Endothelial cell of umbilical vein (primary cell): Measurements from ENCODE around the gene EBPL. TPM values are rescaled to one million over a fixed set of nuclear protein-coding genes. Genes with fewer than 3 reads are reported as not detected.

Experiments used
- BruUV-seq: library from RNA; stranded (reverse); fragments of 400-500 nt; replicated peaks from 2 replicates; lab custom pipeline; 2021; lab: Mats Ljungman, UMichigan
- CTCF ChIA-PET: fragments of 300-600, 350-600 bp; sonication (Branson Sonifier 250); formaldehyde crosslinking; loops from one replicate; lab custom pipeline; 2021; ENCODE audit warnings: antibody characterized with exemption, inconsistent platforms; lab: Charles Lee
- POLR2A ChIA-PET: fragments of 300-600, 350-600 bp; sonication (Branson Sonifier 250); formaldehyde crosslinking; loops from one replicate; lab custom pipeline; 2021; ENCODE audit warnings: antibody characterized with exemption, inconsistent platforms; lab: Charles Lee
- DNase-seq: peaks from one replicate; pipeline ENCODE4 v3.0.0-alpha.2; 2011; ENCODE audit warnings: low read depth, low spot score
- FAIRE-seq: peaks from 2 replicates; lab custom pipeline; 2011; peaks lifted over from hg19 to GRCh38; lab: Jason Lieb, UNC
- H2AFZ ChIP-seq: 2 replicates; pipeline ENCODE4 v1.6.0; 2012; ENCODE audit warnings: low read depth, low read length, control low read depth, inconsistent platforms
- H3K27ac ChIP-seq: 2 replicates; pipeline ENCODE4 v1.5.1; 2011; ENCODE audit warnings: low read depth, mild to moderate bottlenecking, control low read depth, low read length, moderate library complexity; ENCODE audit not compliant: insufficient read depth
- H3K27me3 ChIP-seq, 2 experiments: 2 replicates each; pipeline versions ENCODE4 v1.6.0 to v1.6.1; 2011; ENCODE audit warnings: low read length in 2 of 2, mixed read lengths in 1 of 2; ENCODE audit not compliant: control insufficient read depth in 2 of 2, insufficient read depth in 2 of 2
- H3K36me3 ChIP-seq, 2 experiments: 2 replicates in 1 of 2; 3 replicates in 1 of 2; pipeline ENCODE4 v1.5.1; 2011; ENCODE audit warnings: low read length in 2 of 2, mild to moderate bottlenecking in 1 of 2, moderate library complexity in 1 of 2; ENCODE audit not compliant: control insufficient read depth in 2 of 2, insufficient read depth in 2 of 2; ENCODE audit errors: extremely low read depth in 1 of 2
- H3K4me1 ChIP-seq: 3 replicates; pipeline ENCODE4 v1.5.1; 2011; ENCODE audit warnings: mild to moderate bottlenecking, low read length; ENCODE audit not compliant: control insufficient read depth, insufficient read depth; ENCODE audit errors: extremely low read depth
- H3K4me2 ChIP-seq: 2 replicates; pipeline ENCODE4 v1.6.1; 2011; ENCODE audit warnings: low read length, control low read depth, mixed read lengths; ENCODE audit not compliant: insufficient read depth
- H3K4me3 ChIP-seq, 3 experiments: fragments of 200-600 bp in 1 of 3; sonication (generic), shearing (Covaris generic) in 1 of 3; replicated peaks in 1 of 3; 2 replicates each; pipeline ENCODE4 v1.5.1; 2011 to 2016; ENCODE audit warnings: control low read depth in 3 of 3, low read length in 3 of 3, mild to moderate bottlenecking in 2 of 3, inconsistent platforms in 1 of 3, low read depth in 1 of 3, moderate library complexity in 1 of 3; ENCODE audit not compliant: insufficient read depth in 1 of 3
- H3K79me2 ChIP-seq: 2 replicates; pipeline ENCODE4 v1.6.0; 2012; ENCODE audit warnings: low read length, inconsistent platforms; ENCODE audit not compliant: control insufficient read depth, insufficient read depth
- H3K9ac ChIP-seq: replicated peaks from 2 replicates; pipeline ENCODE3; 2011; ENCODE audit warnings: low read length, control low read depth; ENCODE audit not compliant: insufficient read depth; ENCODE audit errors: extremely low read depth
- H3K9me1 ChIP-seq: replicated peaks from 3 replicates; pipeline ENCODE4 v1.6.0; 2011; ENCODE audit warnings: mild to moderate bottlenecking, low read length; ENCODE audit not compliant: control insufficient read depth, insufficient read depth; ENCODE audit errors: extremely low read depth
- H3K9me3 ChIP-seq: replicated peaks from 2 replicates; pipeline ENCODE4 v1.5.1; 2012; ENCODE audit warnings: low read length, inconsistent platforms; ENCODE audit not compliant: control insufficient read depth, insufficient read depth
- H4K20me1 ChIP-seq: replicated peaks from 2 replicates; pipeline ENCODE3; 2011; ENCODE audit warnings: mild to moderate bottlenecking, low read length; ENCODE audit not compliant: control insufficient read depth, insufficient read depth; ENCODE audit errors: extremely low read depth
- EZH2 ChIP-seq: IDR thresholded peaks from 2 replicates; pipeline ENCODE4 v1.6.1; 2012; ENCODE audit warnings: borderline replicate concordance, low read depth, mild to moderate bottlenecking, moderate library complexity, low read length, inconsistent platforms; ENCODE audit not compliant: severe bottlenecking
- FOS ChIP-seq: IDR thresholded peaks from 2 replicates; pipeline ENCODE4 v1.6.1; 2011; ENCODE audit warnings: mild to moderate bottlenecking, low read length, moderate library complexity, borderline replicate concordance; ENCODE audit not compliant: insufficient read depth
- GATA2 ChIP-seq: IDR thresholded peaks from 2 replicates; pipeline ENCODE4 v1.7.0; 2011; ENCODE audit warnings: low read depth, mild to moderate bottlenecking, moderate library complexity, mixed read lengths, low read length; ENCODE audit not compliant: insufficient read length, insufficient read depth
- JUN ChIP-seq: IDR thresholded peaks from 2 replicates; pipeline ENCODE4 v1.6.1; 2011; ENCODE audit warnings: borderline replicate concordance, low read depth; ENCODE audit not compliant: insufficient read length, insufficient read depth
- MYC ChIP-seq: IDR thresholded peaks from one replicate; pipeline ENCODE4 v1.6.1; 2011; ENCODE audit warnings: mild to moderate bottlenecking, low read depth, low read length
- POLR2A ChIP-seq: IDR thresholded peaks from 2 replicates; pipeline ENCODE4 v1.6.1; 2012; ENCODE audit warnings: low read depth, mild to moderate bottlenecking, control low read depth, low read length
- POLR2AphosphoS5 ChIP-seq: IDR thresholded peaks from 2 replicates; pipeline ENCODE4 v1.6.1; 2012; ENCODE audit warnings: low read depth, mild to moderate bottlenecking, control low read depth, low read length, moderate library complexity; ENCODE audit not compliant: insufficient read depth
- dilution Hi-C: fragments of 300-500 bp; cut with MboI; formaldehyde crosslinking; loops from one replicate; pipeline ENCODE4 v1.15.0; 2019; ENCODE audit warnings: low sequenced_read_pairs; ENCODE audit not compliant: extremely low pct_ligation_motif_present
- intact Hi-C: fragments of 100-400 bp; cut with micrococcal nuclease; formaldehyde crosslinking; loops from one replicate; pipeline ENCODE4 v1.10.0; 2022
- polyA plus RNA-seq, 4 experiments: library from polyadenylated mRNA; depleted of rRNA in 3 of 4; stranded (reverse) in 3 of 4; unstranded in 1 of 4; fragments of >200 nt; gene quantifications; 2 replicates each; pipeline versions ENCODE4 v1.2.1 to v1.2.3, GENCODE V29; 2011 to 2012; ENCODE audit warnings: missing spikeins in 1 of 4
- total RNA-seq: library from RNA; stranded (reverse); gene quantifications from 2 replicates; pipeline ENCODE4 v1.2.3, GENCODE V29; 2021
- TF ChIP-seq, protein P1 (sequence below), 2 donors: IDR thresholded peaks; 1 replicate in 1 of 2; 2 replicates in 1 of 2; pipeline ENCODE4 v1.5.1; 2011; ENCODE audit warnings: low read length in 2 of 2, mild to moderate bottlenecking in 2 of 2, moderate library complexity in 2 of 2, control low read depth in 1 of 2, inconsistent platforms in 1 of 2, low read depth in 1 of 2; ENCODE audit not compliant: insufficient read depth in 1 of 2; ENCODE audit errors: extremely low read depth in 1 of 2
- TF ChIP-seq, protein P2 (sequence below): IDR thresholded peaks from 2 replicates; pipeline ENCODE4 v1.6.1; 2011; ENCODE audit not compliant: insufficient read depth, insufficient read length

The EBPL gene
- total and polyA plus RNA-seq, 2 donors (not counting 3 experiments of a cell fraction or from before 2014, with no cell fraction given): 75.5 to 159 TPM

DNA sequence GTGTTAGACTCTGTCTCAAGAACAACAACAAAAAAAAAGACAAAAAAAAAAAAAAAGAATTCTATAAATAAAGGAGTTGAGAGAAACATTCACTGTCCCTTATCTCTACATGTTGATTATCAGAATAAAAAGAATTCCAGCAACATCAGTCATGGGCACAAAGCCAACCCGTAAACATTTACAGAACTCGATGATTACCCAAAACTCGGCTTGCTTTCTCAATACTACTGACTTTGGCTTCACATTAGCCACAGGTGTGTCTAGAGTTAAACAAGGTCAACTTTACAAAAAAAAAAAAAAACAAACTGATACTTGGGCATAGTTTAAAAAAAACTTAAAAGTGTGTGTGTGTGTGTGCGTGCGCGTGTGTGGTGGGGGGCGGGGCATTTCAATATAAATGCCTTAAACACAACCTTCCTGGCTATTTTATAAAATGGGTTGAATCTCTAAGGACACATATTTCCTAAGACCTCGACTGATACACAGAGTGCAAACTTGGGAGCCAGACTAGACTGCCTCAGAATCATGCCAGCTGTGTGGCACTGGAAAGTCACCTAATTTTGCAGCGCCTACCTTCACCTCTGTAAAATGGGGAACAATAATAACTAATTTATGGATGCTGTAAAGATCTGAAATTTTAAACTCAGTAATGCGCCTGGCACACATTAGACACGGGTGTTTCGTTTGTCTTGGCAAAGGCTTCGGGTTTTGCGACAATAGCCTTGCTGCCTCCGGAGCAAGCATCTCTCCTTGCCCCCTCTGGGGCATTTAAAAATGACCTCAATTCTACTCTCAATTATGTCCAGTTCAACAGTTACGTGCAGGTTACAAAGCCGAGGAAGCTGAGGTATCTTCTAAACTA is 922 bp downstream of the EBPL start:
- Histone ChIP-seq H3K4me1 (peaks cover 10% of the 10 kb centered on the region), H2AFZ (peak overlapping the region; percentile 47), H3K9ac (peak overlapping the region; percentile 54), H3K36me3 (peaks cover 0 to 5% of the 10 kb centered on the region in 2 experiments), H3K27ac (peak overlapping the region; percentile 41), H3K9me3 (no peaks in the 10 kb centered on the region), H3K4me3 (peak overlapping the region; percentile 72 to 90 (median 85)), H3K79me2 (peaks cover 51% of the 10 kb centered on the region), H3K27me3 (no peaks in the 10 kb centered on the region), H3K9me1 (no peaks in the 10 kb centered on the region), H4K20me1 (no peaks in the 10 kb centered on the region), H3K4me2 (peak overlapping the region; percentile 88)
- intact Hi-C loops (loop anchor here (1.0 kb wide), 1 partner anchor 246 kb away; the partner anchor contains the start of gene SPRYD7), dilution Hi-C loops (no loop called here)
- TF ChIP-seq GATA2 (no peak), POLR2AphosphoS5 (no peak), MYC (no peak), FOS (no peak), JUN (no peak), POLR2A (no peak), EZH2 (no peak)
- TF ChIP-seq, protein P1, sequence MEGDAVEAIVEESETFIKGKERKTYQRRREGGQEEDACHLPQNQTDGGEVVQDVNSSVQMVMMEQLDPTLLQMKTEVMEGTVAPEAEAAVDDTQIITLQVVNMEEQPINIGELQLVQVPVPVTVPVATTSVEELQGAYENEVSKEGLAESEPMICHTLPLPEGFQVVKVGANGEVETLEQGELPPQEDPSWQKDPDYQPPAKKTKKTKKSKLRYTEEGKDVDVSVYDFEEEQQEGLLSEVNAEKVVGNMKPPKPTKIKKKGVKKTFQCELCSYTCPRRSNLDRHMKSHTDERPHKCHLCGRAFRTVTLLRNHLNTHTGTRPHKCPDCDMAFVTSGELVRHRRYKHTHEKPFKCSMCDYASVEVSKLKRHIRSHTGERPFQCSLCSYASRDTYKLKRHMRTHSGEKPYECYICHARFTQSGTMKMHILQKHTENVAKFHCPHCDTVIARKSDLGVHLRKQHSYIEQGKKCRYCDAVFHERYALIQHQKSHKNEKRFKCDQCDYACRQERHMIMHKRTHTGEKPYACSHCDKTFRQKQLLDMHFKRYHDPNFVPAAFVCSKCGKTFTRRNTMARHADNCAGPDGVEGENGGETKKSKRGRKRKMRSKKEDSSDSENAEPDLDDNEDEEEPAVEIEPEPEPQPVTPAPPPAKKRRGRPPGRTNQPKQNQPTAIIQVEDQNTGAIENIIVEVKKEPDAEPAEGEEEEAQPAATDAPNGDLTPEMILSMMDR (IDR thresholded peaks at IDR 0.05; ENCODE audit: extremely low read depth in 1 of 2, insufficient read depth in 1 of 2, low read depth in 1 of 2, low read length in 2 of 2): no peak
- TF ChIP-seq, protein P2, sequence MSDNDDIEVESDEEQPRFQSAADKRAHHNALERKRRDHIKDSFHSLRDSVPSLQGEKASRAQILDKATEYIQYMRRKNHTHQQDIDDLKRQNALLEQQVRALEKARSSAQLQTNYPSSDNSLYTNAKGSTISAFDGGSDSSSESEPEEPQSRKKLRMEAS: no peak
- FAIRE-seq (peak; percentile 43), DNase-seq (peak; percentile 63)
- ChIA-PET CTCF (interaction anchor here (0.7 to 1.3 kb wide), 5 partner anchors 9 to 103 kb away, joined by 3 to 5 read pairs (median 3); partner anchors contain the start of gene KPNA3), POLR2A (interaction anchor here (0.7 kb wide), 1 partner anchor 144 kb away, joined by 5 read pairs; no protein-coding TSS in a partner anchor)
- TSS peak; percentile 24 for BruUV-seq
